GOT3 (cell line): ENCODE data around the gene ZNF678.
"Not testable (repeated sequence)": the region's sequence is repeated elsewhere in the genome, so short reads cannot be mapped to it uniquely, and the experiment has no call there.

ENCODE experiments used
- DNase-seq: peaks from one replicate; lab custom pipeline; 2025; ENCODE audit warnings: mixed read lengths; lab: John Stamatoyannopoulos, UW

Gene ZNF678

GRCh38 chr1:227551881-227552280 is 11.5 kb upstream of the ZNF678 start:
- DNase-seq, result not testable (repeated sequence)

GRCh38 chr1:227556288-227556687 is 7.1 kb upstream of the ZNF678 start:
- DNase-seq, result no peak

- no peak for DNase-seq
Observed at GRCh38 chr1:227557962-227558725, 5.2 kb upstream of the ZNF678 start.

GRCh38 chr1:227558732-227559262 is 4.6 kb upstream of the ZNF678 start:
- DNase-seq, result no peak

- no peak for DNase-seq
Observed at GRCh38 chr1:227559499-227559898, 3.9 kb upstream of the ZNF678 start.

- no peak for DNase-seq
Observed at GRCh38 chr1:227559926-227560325, 3.4 kb upstream of the ZNF678 start.

- no peak for DNase-seq
Observed at GRCh38 chr1:227560393-227561173, 2.8 kb upstream of the ZNF678 start.

GRCh38 chr1:227561241-227561907 is 2.0 kb upstream of the ZNF678 start:
- no peak for DNase-seq

GRCh38 chr1:227562037-227562436 is 1.3 kb upstream of the ZNF678 start:
- DNase-seq, result no peak

- no peak for DNase-seq
Observed at GRCh38 chr1:227562933-227563323, 428 bp upstream of the ZNF678 start.

GRCh38 chr1:227567256-227567655 is 3.9 kb downstream of the ZNF678 start:
- no peak for DNase-seq

- no peak for DNase-seq
Observed at GRCh38 chr1:227568593-227568992, 5.2 kb downstream of the ZNF678 start.

- DNase-seq, result no peak
Observed at GRCh38 chr1:227572752-227573151, 9.4 kb downstream of the ZNF678 start.

GRCh38 chr1:227574926-227575325 is 11.6 kb downstream of the ZNF678 start:
- no peak for DNase-seq

- no peak for DNase-seq
Observed at GRCh38 chr1:227576189-227576588, 12.8 kb downstream of the ZNF678 start.

- DNase-seq, result no peak
Observed at GRCh38 chr1:227577500-227577899, 14.1 kb downstream of the ZNF678 start.

GRCh38 chr1:227583354-227583753 is 20.0 kb downstream of the ZNF678 start:
- no peak for DNase-seq

- DNase-seq, result no peak
Observed at GRCh38 chr1:227586733-227587132, 23.4 kb downstream of the ZNF678 start.

- DNase-seq, result no peak
Observed at GRCh38 chr1:227587968-227588367, 24.6 kb downstream of the ZNF678 start.

- not testable (repeated sequence) for DNase-seq
Observed at GRCh38 chr1:227588769-227589168, 25.4 kb downstream of the ZNF678 start.

- not testable (repeated sequence) for DNase-seq
Observed at GRCh38 chr1:227589777-227590176, 26.4 kb downstream of the ZNF678 start.

- not testable (repeated sequence) for DNase-seq
Observed at GRCh38 chr1:227596222-227596621, 32.9 kb downstream of the ZNF678 start.
